SW480 (cell line): Measurements from ENCODE around the gene TAS2R40.
"Not testable (repeated sequence)": the region's sequence is repeated elsewhere in the genome, so short reads cannot be mapped to it uniquely, and the experiment has no call there.

ENCODE experiments used
- DNase-seq: peaks from one replicate; pipeline ENCODE4 v3.0.0-alpha.2; 2016; ENCODE audit warnings: low spot score

The TAS2R40 gene

DNA sequence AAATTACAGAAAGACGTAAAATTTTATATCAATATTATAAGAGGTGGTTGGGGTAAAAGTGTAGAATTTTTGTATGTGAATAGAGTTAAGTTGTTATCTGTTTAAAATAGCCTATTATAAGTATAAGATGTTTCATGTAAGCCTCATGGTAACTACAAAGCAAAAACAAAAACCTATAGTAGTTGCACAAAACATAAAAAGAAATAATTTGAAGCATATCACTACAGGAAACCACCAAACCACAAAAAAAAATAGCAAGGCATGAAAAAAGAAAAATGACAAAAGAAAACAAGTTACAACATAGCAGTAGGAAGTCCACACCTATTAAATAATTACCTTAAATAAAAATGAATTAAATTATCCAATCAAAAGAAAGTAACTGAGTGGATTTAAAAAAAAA is 29.0 kb downstream of the TAS2R40 start:
- no peak for DNase-seq

- DNase-seq = no peak
Observed at GRCh38 chr7:143252006-143252405, 30.2 kb downstream of the TAS2R40 start.

GRCh38 chr7:143255564-143255963 is 33.7 kb downstream of the TAS2R40 start:
- DNase-seq = no peak

- no peak for DNase-seq
Observed at GRCh38 chr7:143256325-143256724, 34.5 kb downstream of the TAS2R40 start.

DNA sequence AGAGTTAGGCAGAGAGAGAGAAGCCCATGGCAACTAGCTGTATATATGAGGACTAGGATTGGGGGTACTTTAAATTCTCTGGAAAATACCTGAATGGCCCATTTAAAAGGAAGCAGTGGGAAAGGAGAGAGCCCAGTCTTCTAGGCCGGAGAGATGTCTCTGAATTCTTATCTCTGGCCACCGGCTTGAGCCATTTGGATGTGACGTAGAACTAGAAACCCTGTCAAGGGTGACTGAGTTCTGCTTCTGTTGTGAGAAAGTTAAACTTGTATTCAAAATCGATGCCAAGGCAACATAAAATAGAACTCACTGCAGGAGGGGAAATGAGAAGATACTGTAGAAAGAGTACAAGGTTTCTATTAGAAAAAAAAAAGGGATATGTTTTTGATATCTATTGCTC is 35.1 kb downstream of the TAS2R40 start:
- DNase-seq = no peak

DNA sequence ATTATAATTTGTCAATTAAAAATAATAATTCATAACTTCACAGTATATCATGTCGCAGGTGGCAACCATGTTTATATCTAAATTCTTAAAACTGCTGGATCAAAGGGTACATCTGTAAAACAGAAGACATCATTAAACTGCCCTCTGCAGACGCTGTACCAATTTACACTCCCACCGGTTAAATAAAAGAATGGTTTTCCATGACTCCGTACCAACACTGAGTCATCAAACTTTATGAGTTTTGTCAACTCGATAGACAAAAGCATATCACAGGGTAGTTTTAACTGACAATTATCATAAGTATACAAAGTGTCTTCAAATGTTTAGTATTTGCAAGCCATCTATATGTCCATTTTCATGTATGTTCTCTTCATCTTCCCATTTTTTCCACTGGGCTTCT is 35.7 kb downstream of the TAS2R40 start:
- DNase-seq = peak; percentile 46

GRCh38 chr7:143258831-143259230 is 37.0 kb downstream of the TAS2R40 start:
- DNase-seq = no peak

GRCh38 chr7:143259765-143260164 is 37.9 kb downstream of the TAS2R40 start:
- peak; percentile 58 for DNase-seq

DNA sequence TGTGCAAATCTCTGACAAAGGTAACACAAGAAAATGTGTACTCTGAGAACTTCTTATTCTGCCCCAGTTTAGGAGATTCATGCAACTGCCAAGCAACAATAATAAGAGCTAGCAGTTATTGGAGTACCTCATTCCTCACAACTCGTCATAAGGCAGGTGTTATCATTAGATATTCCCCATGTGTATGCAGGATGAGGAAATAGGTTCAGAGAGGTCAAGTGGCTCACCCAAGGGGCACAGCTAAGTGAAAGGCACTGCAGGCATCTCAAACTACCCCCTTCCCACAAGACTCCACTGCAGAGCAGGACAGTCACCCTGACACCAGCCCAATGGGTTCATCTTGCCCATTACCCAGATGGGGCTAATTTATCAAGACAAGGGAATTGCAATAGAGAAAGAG is 40.1 kb downstream of the TAS2R40 start:
- no peak for DNase-seq

- DNase-seq = peak; percentile 74
Observed at GRCh38 chr7:143263266-143264195, 41.7 kb downstream of the TAS2R40 start, which contains the start of gene GSTK1. TSS of gene GSTK1 (plus strand) at chr7:143263441. CDS start at chr7:143263514, 73 bp downstream.

DNA sequence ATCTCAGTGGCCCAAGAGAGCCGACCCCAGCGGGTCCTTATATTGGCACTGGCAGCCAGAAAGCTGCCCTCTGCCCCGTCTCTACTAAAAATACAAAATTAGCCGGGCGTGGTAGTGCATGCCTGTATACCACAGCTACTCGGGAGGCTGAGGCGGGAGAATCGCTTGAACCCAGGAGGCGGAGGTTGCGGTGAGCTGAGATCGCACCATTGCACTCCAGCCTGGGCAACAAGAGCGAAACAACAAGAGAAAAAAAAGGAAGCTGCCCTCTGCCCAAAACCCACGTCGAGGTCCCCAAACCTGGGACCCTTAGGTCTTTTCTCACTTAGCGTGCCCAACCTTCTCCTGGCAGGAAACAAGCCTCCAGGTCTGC is 42.3 kb downstream of the TAS2R40 start:
- not testable (repeated sequence) for DNase-seq

DNA sequence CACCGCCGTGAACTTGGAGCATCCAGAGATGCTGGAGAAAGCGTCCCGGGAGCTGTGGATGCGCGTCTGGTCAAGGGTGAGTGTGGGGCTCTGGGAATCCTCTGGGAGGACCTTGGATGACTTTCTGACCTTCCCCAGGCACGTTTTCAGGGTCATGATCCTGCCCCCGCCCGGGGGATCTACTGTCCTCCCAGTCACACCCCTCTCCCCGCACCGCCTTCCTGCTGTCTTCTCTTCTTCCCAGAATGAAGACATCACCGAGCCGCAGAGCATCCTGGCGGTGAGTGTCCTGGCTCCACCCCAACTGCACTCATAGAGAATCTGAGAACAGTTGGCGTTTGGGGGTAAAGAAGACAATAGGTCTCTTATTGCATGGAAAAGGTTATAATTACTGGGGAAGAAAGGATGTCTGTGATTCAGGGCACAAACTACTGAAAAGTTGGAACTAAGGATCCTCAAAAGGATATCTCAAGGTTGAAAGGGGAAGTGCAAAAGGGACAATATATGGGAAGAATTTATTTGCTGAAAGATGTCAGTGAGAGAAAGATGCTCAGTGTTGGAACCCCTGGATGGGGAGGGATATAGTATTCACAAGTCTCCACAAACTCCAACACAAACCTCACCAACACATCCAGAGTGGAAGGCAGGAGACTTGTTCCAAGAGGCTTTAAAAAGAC is 43.3 kb downstream of the TAS2R40 start:
- no peak for DNase-seq

DNA sequence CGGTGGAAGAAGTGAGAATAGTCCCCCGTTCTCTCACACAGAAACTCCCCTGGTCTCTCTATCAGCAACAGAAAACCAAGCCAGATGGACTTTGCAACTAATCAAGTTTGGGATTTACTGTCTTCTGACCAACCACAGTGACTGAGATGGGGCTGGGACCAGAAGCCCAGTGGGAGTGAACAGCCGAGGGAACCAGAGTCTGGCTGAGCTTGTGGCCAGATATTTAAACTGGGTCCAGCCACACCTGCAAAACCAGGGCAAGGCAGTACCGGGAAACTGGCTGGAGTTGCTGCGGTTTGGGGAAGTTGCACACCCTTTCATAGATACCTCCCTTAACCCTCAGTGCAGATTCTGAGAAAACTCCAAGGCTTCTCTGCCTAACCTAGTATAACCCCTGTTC is 47.4 kb downstream of the TAS2R40 start:
- DNase-seq = no peak

GRCh38 chr7:143271240-143271639 is 49.4 kb downstream of the TAS2R40 start:
- DNase-seq = no peak
